HG02798 (cell line): ENCODE results near the gene SUN5.

Source experiments
- ATAC-seq: cut with Tn5 transposase; IDR thresholded peaks from one replicate; pipeline ENCODE4 v1.9.1; 2021; ENCODE audit warnings: mild to moderate bottlenecking; ENCODE audit not compliant: unreplicated experiment, poor library complexity

SUN5 gene

DNA sequence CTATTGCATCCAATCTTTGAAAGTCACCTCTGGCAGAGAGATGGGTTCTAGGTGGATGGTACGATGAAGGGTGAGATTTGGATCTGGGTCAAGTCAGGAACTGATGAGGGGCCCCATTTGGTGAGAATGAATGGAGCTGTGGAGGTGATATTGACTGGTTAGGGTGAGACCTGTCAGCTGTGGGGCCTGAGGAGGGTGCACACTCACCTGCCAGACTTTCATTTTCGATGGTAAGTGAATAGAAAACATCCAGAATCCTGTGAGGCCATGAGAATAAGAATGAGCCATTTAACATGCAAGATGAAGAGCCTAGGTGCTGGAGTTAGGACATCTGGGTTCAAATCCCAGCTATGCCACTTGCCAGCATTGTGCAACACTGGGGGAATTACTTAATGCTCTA lies 6.8 kb downstream of the SUN5 start:
- no peak for ATAC-seq

DNA sequence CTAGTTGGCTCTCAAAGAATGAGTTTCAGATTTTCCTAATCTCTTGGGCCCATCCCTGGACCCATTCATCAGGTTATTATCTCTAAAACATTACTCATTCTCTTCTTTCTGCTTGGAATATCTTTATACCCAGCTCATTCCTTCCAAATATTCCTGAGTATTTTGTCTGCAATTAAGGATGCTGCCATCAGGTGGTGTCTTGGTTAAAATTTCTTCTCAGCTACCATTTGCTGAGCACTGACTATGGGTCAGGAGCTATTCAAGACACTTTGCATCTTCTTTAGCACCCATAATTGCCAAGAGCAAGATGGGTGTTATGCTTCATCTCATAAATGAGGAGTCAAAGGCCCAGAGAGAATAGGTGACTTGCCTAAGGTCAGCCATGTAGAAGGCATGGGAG lies 8.4 kb downstream of the SUN5 start:
- ATAC-seq, result no peak

DNA sequence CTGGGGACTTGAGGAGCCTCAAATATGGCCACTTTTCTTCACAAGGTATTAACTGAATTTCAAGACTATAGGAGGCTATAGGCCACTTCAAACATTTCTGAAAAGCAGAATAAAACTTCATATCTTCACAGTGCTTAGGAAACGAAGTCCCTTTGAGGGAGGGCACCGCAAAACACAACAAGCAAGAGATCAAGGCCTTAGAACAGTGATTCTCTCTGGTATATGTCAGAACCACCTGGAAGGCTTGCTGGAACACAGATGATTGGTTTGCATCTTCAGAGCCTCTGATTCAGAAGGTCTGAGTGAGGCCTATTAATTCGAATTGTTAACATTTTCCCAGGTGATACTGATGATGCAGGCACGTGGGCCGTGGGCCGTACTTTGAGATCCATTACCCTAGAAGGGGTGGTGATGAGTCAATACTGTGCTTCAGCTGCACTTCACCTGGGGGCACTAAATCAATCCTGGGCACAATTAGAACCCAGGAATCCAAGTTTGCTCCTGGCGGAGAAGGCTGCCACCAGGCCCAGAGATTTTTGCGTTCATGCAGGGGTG lies 10.7 kb downstream of the SUN5 start:
- no peak for ATAC-seq

DNA sequence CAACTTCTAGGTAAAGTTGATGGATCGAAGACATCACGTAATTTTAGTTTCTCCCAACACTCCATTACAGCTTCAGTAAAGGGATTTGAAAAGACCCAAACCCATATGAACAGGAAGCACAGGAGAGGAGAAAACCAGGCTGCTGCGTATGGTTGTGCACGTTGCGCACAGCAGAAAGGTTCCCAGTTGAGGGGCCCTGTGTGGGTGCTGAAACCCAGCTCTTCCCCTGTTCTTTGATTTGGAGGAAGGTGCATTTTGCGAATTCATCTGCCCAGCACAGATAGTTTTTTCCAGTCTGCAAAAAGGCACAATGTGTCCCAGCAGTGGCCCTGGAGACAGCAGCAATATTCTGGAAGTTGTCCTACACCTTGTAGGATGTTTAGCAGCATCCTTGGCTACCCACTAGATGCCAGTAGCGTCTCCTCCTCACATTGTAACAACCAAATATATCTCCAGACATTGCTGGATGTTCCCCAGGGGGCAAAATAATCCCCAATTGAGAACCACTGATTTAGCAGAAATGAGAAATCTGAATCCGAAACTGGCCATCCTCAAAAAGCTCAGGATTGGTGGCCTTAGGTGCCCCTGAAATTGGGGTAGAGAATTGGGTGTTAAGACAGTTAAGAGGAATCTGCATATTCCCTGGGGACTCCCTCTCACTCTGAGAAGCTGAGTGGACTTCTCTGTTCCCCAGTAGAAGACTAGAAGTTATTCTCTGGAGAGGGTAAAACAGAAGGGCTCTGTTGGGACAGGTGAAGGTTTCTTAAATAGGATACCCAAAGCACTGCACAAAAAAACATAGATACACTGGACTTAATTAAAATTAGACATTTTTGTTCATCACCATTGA lies 12.2 kb downstream of the SUN5 start:
- no peak for ATAC-seq

DNA sequence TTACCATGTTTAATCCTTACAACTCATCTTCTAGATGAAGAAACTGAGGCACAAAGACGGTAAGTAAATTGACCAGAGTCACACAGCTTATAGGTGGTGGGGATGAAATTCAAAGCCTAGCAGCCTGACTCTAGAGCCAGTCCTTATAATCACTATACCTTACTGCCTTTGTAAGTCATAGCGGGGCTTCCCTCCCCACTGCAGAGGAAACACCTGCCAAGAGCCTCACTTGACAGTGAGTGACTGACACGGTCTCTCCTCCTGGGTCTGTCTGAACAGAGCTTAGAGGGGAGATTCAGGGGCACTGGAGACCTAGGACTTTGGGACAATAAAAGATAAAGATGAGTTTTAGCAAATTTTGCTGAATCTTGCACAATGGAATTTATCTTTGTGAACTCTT lies 12.8 kb downstream of the SUN5 start:
- no peak for ATAC-seq

DNA sequence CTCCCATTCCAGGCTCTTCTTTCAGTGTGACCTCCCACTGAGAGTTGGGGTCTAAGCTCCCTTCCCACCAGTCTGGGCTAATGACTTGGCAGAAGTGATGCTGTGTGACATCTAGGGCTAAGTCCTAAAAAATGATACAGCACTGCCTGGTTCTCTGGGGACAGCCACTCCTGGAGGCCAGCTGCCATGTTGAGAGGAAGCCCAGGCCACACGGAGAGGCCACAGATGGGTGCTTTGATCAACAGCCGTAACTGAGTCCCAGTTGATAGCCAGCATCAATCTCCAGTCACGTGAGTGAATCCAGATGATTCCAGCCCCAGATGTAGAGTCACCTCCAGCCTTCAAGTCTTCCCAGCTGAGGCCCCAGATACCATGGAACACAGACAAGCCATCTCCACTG lies 13.8 kb downstream of the SUN5 start:
- ATAC-seq, result no peak

DNA sequence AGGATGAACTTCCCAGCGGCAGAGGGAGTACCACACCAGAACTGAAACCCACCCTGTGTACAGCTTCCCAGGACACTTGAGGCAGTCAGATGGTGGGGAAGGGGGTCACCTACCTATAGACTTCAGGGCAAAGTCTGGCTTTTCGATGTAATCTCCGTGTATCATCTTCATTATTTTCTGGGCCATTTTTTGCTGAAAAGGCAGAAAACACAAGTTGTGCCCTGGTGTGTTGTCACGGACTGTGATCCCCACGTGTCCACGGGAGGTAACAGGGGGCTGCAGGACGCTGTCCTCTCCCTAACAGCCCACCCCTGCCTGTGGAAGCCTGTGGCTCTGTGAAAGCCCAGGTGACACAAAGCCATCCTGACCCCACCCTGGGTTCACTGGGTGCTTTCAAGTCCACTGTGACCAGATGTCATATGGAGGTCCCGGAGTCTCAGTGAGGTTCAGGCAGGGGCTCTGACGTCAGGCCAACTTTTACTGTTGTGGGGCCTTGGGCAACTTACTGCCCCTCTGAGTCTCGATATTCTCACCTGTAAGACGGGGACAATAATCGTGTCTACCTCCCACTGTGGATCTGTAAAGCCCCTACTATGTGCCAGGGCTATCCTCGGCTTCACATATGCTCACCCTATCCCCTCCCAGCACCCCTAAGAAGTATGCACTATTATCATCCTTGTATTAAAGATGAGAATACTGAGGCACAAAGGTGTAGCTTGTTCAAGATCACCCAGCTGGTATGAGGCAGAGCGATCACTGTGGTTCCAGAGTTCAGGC lies 14.5 kb downstream of the SUN5 start:
- ATAC-seq, result no peak

DNA sequence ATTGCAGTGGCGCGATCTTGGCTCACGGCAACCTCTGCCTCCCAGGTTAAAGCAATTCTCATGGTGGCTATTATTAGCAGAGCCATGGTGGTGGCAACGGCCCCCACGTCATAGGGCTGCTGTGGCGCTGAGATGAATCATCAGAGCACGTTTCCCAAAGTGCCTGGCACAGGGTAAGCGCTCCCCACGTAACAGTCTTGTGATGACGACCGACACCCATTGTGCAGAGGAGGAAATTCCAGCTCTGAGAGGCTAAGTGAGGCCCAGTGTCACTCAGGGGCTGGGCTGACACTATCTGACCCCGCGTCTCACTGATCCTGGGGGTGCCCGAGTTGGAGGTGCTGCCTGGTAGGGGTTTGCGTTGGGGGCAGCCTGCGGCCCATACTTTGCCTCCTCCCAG lies 16.2 kb downstream of the SUN5 start:
- no peak for ATAC-seq

DNA sequence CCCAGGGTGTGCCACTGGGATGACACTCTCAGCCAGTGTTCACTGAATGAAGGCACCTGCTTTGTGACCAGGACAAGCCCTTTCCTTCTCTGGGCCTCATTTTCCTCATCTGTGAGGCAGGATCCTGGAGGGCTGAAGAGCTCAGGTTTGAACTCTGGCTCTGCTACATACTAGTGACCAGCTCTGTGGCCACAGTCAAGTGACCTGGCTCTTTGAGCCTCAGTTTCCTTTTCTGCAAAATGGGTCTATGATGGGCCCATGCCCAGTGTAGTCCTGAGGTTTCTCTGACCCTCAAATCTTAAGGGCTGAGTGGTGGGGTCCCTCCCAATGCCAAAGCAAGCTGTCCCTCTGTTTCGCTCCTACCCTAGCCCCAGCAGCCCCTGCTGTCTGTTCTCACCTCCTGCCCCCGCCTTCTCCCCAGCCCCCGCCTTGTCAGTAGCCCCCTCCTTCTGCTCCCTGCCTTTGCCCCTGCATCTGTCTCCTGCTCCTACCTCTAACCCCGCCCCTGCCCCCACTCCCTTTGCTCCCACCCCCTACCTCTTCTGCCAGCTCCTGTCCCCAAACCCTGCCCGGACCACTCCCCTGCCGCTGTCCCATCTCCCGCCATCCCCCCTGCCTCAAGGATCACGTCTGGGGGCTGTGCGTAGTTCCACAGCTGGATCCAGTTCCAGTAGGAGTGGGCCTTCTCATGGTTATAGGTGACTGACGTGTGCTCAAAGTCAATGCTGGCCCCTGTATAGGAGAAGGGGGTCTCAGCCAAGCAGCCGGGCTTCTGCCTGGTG lies 17.0 kb downstream of the SUN5 start:
- no peak for ATAC-seq

DNA sequence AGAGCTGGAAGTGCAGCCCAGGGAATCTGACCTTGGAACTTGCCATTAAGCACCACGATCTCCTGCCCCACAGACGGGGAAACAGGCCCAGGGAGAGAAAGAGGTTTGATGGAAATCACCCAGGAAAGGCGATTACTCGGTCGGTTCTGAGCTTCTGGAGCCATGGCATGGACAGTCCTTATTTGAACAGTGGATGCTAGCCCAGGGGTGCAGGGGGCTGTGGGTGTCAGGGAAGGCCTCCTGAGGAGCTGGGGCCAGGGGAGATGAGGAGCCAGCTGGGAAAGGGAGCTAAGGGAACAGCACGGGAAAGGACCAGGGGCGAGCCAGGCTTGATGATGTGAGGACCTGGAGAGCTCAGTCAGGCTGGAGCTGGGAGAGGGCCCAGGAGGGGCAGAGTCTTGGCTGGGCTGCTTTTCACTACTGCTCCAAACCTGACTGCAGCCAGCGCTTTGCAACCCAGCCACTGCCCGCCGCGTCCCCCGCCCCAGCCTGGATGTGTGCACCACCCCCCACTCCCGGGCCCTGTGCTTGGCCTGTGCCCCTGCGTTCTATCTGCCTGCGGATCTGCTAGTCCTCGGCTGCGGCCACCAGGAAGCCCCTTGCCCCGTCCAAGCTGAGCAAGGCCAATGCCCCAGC lies 17.8 kb downstream of the SUN5 start:
- no peak for ATAC-seq

DNA sequence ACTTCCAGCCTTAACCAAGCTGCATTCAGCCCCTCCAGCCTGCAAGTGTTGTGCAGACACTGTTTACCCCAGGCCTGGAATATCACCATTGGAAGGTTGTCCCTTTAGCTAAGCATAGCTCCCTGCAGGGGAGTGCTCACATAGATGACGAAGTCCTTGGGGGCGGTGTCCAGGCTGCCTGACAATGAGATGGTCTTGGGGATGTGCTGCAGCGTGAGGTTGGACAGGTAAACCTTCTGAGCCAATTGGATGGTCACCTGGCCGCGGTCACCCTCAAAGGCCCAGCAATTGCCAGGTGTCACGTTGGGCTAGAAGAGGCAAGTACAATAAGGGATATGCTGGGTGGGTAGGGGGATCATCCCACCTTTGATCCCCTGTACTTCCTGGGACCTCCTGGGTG lies 18.6 kb downstream of the SUN5 start:
- ATAC-seq, result no peak

DNA sequence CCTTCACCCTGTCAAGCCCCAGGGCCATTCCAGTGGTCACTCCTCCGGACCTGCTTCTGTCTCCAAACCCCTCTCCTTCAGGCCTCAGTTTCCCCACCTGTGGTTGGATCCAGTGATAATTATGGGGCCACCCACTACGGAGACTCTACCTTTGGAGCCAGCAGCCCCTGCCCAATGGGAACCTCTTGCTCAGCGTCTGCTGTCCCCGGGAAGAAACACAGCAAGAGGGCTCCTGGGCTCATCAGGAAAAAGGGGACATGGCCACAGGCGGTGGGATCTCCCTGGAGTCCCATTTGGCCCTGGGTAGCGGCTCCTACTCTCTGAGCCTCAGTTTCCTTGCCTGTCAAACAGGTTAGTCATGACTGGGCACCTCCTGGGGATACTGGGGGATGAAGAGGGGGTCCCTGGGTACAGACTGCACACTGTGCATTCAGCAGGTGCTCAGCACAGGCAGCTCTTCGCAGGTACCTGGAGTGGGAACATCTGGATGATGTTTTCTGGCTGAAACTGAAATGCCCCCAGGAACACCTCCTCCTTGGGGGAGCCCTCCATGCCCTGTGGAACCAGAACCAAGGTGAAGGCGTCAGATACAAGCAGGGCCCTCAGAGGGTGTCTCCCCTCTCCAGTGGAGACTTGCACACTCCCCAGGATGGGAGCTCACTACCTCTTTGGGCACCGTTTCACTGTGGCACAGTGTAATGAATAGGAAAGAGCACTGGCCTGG lies 19.4 kb downstream of the SUN5 start:
- no peak for ATAC-seq

DNA sequence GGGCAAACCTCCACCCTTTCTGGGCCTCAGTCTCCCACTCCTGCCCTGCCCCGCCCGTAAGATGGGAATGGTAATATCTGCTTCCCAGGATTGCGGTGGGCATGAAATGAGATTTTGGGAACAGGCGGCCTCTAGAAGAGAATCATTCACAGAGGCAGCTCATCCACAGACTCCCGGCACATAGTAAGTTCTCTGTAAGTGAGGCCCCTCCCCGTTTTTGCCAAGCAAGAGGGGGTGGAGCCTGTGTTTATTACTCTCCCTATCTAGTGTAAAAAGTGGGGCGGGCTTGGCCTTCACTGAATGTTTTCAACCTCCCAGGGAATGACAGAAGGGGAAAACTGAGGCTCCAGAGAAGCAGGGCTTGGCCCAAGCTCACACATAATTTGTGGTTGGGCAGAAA lies 20.0 kb downstream of the SUN5 start:
- ATAC-seq, result no peak

DNA sequence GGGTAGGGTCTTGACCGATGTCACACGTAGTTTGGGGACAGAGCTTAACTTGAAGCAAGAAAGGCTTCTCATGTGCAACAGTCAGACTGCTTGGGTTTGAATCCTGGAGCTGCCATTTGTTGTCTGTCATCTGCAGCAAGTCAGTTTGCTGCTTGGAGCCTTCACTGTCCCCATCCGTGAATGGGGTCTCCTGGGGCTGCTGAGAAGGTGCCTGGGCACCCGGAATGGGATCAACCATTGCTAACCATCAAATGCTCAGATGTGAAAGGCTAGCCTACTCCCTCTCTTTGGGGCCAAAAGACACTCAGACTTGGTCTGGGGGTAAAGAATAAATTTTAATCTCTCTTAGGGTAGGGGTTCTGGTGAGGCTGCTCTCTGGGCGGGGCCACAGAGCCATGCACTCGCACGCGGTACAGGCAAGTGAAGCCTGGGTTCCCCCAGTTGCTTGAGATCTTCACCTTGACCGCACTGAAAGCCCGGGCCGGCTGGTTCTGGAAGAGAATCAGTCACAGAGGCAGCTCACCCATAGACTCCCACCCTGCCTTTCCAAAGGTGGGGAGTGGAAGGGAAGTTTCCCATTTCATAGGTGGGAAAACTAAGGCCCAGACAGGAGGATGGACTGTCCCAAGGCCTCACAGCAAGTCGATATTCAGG lies 20.6 kb downstream of the SUN5 start:
- no peak for ATAC-seq

DNA sequence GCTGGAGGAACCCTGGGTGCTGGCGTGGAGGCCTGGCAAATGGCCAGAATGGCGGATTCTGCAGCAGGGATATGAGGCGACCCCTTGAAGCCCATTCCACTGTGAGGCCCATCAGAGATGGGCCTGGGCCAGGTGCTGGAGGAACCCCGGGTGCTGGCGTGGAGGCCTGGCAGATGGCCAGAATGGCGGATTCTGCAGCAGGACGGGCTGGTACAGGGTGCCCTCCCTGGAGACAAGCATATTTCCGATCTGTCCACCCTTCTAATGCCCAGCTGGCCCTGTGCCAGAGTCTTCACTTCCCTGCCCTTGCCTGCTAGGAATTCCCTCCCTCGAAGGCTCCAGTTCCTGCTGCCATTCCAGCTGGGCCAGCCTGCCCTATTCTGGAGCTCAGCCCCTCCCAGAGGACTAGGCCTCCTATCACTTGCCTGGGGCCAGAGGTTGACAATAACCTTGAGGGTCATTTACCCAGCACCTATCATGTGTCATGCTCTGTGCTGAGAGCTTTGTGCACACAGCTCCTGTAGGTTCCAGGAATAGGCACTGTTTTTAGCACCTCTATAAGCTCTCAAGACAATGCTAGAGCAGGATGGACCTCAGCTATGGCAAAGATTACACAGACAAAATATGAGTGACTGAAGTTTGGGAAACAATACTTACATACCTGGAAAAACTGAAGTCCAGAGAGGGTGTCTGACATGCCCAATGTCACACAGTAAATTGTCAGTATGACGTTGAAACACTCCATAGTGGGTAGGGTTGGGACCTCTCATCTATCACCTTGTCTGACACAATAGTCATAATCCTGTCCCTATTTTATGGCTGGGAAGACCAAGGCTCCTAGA lies 21.4 kb downstream of the SUN5 start:
- no peak for ATAC-seq

DNA sequence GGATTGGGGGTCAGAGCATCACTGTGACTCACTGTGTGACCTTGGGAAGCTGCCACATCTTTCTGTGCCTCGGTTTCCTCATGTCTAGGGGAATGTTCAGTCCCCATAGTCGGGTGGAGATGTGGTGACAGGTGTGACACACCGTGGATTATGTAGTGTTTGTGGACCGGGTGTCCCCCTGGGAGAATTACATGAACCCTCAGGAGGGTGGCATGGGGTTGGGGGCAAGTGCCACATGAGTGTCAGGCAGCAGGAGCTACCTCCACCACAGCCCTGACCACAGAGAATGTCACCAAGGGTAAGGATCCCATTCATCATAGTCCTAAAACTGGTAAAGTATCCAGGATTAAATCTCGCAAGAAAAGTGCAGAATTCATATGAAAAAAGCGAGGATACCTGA lies 23.2 kb downstream of the SUN5 start:
- no peak for ATAC-seq

DNA sequence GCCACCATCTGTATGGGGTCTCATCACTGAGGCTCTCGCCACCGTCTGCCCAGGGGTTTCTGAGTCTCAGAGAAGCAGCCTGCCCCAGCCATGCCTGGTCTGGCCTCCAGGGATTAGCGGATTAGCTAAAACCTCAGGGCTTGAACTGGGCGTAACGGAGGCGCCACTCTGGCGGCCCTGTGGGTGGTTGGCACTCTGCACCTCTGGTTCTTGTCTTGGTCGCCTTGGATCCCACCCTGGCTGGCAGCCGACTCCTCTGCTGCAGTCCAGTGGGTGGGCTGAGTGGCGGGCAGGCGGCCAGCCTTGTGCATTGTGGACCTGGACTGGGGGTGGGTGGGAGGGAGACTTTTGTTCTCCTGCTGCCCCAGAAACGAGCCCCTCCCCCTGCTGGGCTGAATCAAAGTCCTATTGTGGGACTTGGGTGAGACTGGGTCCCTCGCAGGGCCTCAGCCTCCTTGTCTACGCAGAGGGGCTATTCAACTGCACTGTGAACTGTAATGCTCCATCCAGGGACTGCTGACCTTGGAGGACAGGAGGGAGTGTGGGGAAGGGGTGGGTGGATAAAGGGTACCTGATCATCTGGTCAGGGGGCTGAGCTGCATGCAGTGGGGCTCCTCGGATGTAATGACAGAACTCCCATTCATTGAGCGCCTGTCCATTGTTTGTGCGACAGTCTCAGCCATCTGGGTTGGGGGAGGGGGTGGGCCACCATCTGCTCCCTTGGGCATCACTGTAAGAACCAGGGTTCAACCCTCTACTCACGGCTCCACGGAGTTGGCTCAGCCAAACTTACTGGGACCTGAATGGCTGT lies 23.9 kb downstream of the SUN5 start:
- ATAC-seq, result no peak
